ENCODE results near the gene NUDT12.

NUDT12 gene

DNA sequence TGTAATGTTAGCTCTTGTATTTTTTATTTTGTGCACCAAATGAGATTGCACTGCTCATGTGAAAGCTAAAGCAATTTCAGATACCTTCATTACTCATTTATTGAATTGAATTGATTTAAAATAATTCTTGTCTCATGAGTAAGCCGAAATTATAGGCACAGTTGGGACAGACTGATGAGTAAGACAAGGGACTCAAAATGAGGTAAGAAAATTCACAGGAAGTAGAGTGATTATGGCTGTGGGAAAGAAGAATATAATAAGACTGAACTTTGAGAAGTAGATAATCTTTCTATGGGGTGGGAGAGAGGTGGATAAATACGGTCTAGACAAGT is 51.1 kb downstream of the NUDT12 start:
- Histone ChIP-seq H3K36me3 (ENCODE audit: insufficient read depth, low read length) (no peaks in the 10 kb centered on the region), H3K4me1 (ENCODE audit: insufficient read depth, low read length) (peaks cover 8% of the 10 kb centered on the region; the same call in 1 of the 2 replicates), H3K27me3 (ENCODE audit: insufficient read depth, low read length) (no peaks in the 10 kb centered on the region), H3K9me3 (ENCODE audit: insufficient read depth, low read depth, low read length) (no peaks in the 10 kb centered on the region), H3K9ac (ENCODE audit: low read depth, low read length) (no peak overlapping the region), H3K27ac (ENCODE audit: low read depth, low read length) (no peak overlapping the region), H3K4me3 (ENCODE audit: low read length) (no peak overlapping the region)
- 92% methylated on average over 2 of the region's 2 CpGs for WGBS

DNA sequence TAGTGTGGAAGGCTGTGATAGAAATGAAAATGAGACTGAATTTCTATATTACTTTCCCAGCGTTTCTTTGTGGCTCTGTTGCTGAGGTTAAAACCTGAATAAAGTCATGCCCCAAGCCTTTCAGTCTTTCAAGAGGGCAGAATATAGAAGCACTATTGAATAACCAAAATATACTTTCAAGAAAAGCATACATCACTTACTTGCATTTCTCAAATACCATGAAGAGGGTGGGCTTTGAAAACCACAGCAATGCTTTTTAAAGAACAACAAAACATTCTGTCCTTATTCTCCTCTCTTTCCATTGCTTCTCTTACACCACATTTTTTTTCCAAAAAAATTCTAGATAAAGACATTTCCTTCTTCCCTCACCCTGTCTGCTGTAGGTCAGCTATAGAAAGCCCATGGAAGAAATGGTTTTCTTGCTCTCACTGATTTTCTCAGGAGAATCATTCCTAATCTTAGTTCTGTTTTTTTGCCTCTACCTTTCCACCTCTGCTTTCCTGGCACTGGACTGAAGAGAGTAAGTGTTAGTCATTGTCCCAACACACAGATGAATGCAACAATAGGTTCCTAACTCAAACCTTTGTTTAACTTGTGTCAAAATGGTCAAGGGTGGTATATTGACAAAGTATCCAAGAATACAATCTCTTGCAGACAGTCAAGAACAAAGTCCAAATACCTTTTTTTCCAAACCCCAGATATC is 51.6 kb downstream of the NUDT12 start:
- no peaks in the 10 kb centered on the region for H3K36me3 ChIP-seq (ENCODE audit: insufficient read depth, low read length)
- H3K4me1 ChIP-seq (ENCODE audit: insufficient read depth, low read length), result peaks cover 8% of the 10 kb centered on the region; the same call in 1 of the 2 replicates
- H3K4me3 ChIP-seq (ENCODE audit: low read length), result no peak overlapping the region
- H3K27me3 ChIP-seq (ENCODE audit: insufficient read depth, low read length), result no peaks in the 10 kb centered on the region
- H3K9ac ChIP-seq (ENCODE audit: low read depth, low read length), result no peak overlapping the region
- 92% methylated on average over 1 of the region's 1 CpG for WGBS
- H3K27ac ChIP-seq (ENCODE audit: low read depth, low read length), result no peak overlapping the region
- H3K9me3 ChIP-seq (ENCODE audit: insufficient read depth, low read depth, low read length), result peaks cover 4% of the 10 kb centered on the region; the same call in 1 of the 2 replicates

DNA sequence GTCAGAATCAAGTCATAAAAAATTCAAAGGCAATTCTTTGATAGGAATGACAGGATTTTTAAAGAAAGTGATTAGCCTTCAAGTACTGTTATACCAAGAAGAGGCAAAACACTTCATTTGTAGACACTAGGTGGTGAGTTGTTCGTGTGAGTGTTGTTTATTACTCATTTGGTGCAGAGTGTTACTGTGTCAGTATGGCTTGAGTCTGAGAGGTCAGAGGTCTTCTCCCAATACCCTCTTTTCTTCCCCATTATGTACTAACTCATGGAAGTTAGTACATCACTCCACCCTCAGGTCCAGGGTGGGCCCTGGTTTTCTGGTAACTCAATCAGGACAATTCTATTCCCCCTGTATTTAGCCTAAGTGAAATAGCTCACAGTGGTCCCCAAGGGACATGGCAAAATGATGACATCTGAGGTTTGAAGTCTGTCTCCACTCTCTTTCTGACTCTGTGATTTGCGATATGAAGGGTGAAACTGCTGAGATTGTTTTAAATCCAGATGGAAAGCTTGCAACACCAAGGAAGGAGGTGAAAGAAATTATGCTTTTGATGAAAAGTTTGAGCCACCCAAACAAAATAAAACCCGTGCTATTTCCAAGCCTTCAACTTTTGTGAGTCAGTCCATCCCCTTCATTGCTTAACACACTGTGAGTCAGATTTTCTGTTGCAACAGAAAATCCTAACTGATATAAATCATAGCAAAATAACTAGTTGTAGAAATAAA is 56.8 kb downstream of the NUDT12 start:
- 96% methylated on average over 3 of the region's 3 CpGs for WGBS
- Histone ChIP-seq H3K9me3 (ENCODE audit: insufficient read depth, low read depth, low read length) (peaks cover 6% of the 10 kb centered on the region; the same call in 1 of the 2 replicates), H3K36me3 (ENCODE audit: insufficient read depth, low read length) (no peaks in the 10 kb centered on the region), H3K27me3 (ENCODE audit: insufficient read depth, low read length) (no peaks in the 10 kb centered on the region), H3K27ac (ENCODE audit: low read depth, low read length) (no peak overlapping the region), H3K4me1 (ENCODE audit: insufficient read depth, low read length) (0 out of 2 replicates have a peak, but pooled peaks cover 8% of the 10 kb centered on the region), H3K4me3 (ENCODE audit: low read length) (no peak overlapping the region), H3K9ac (ENCODE audit: low read depth, low read length) (no peak overlapping the region)

DNA sequence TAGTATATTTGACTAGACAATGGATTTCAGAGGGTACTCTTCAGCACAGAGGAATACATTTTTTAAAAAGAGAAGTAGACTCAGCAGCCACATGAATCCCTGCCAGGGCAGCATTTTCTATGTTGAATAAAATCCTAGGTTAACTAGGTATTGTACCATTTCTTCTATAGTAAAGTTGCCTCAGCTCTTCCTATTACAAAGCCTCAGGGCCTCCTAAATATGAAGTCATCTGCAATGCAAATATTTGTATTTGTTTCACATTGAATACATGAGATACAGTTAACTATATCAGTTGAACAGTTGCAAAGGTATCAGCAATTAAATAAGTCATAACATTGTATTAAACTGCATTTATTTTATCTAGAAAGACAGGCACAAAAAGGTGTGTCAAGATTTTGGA is 59.5 kb downstream of the NUDT12 start:
- Histone ChIP-seq H3K27me3 (ENCODE audit: insufficient read depth, low read length) (no peaks in the 10 kb centered on the region), H3K27ac (ENCODE audit: low read depth, low read length) (no peak overlapping the region)

DNA sequence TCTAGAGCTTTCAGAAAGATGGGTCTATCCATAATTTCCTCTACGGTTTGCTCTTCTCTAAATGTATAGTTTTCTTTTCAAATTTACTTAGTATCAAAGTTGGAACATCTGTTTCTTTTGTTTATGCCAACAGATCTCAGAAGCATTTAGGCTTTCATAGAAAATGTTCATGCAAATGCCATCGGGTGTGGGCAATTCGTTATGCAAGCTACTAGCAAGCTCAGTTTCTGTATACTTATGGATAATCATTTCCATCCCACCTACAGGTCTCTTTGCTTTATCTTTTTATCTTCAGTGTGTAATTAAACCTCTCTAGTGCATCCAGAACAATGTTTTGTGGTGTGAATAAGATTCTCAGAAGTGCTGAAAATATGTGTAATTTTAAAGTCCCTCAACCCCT is 59.9 kb downstream of the NUDT12 start:
- no peaks in the 10 kb centered on the region for H3K27me3 ChIP-seq (ENCODE audit: insufficient read depth, low read length)
- H3K36me3 ChIP-seq (ENCODE audit: insufficient read depth, low read length), result no peaks in the 10 kb centered on the region
- H3K4me1 ChIP-seq (ENCODE audit: insufficient read depth, low read length), result peaks cover 31% of the 10 kb centered on the region
- no peak overlapping the region for H3K4me3 ChIP-seq (ENCODE audit: low read length)
- no peak overlapping the region for H3K9ac ChIP-seq (ENCODE audit: low read depth, low read length)
- H3K27ac ChIP-seq (ENCODE audit: low read depth, low read length), result no peak overlapping the region
- H3K9me3 ChIP-seq (ENCODE audit: insufficient read depth, low read depth, low read length), result peaks cover 6% of the 10 kb centered on the region; the same call in 1 of the 2 replicates
- WGBS, result 98% methylated on average over 2 of the region's 3 CpGs

More for the DNA sequence above, 59.5 kb downstream of the NUDT12 start:
- peaks cover 27% of the 10 kb centered on the region for H3K4me1 ChIP-seq (ENCODE audit: insufficient read depth, low read length)
- H3K36me3 ChIP-seq (ENCODE audit: insufficient read depth, low read length), result no peaks in the 10 kb centered on the region
- peaks cover 6% of the 10 kb centered on the region; the same call in 1 of the 2 replicates for H3K9me3 ChIP-seq (ENCODE audit: insufficient read depth, low read depth, low read length)
- H3K4me3 ChIP-seq (ENCODE audit: low read length), result no peak overlapping the region
- no peak overlapping the region for H3K9ac ChIP-seq (ENCODE audit: low read depth, low read length)
